ENCODE measurements around the gene MAPK13. TPM values are rescaled to one million over a fixed set of nuclear protein-coding genes. Genes with fewer than 3 reads are reported as not detected.
A peak's percentile ranks its signal among the peaks of the same experiment; 100 is the strongest.
"Not testable (repeated sequence)": the region's sequence is repeated elsewhere in the genome, so short reads cannot be mapped to it uniquely, and the experiment has no call there.

MAPK13 gene
- total RNA-seq, 1 donor from 2014 or later, result 0.32 TPM

- DNase-seq; ATAC-seq (ENCODE audit: poor library complexity): not testable (repeated sequence)
- intact Hi-C loops (cut with DNase I), result loop anchor here (10.0 kb wide), 1 partner anchor 70 kb away; the partner anchor contains the start of gene BRPF3
Measured at GRCh38 chr6:36124346-36124745, 6.0 kb upstream of the MAPK13 start.

DNA sequence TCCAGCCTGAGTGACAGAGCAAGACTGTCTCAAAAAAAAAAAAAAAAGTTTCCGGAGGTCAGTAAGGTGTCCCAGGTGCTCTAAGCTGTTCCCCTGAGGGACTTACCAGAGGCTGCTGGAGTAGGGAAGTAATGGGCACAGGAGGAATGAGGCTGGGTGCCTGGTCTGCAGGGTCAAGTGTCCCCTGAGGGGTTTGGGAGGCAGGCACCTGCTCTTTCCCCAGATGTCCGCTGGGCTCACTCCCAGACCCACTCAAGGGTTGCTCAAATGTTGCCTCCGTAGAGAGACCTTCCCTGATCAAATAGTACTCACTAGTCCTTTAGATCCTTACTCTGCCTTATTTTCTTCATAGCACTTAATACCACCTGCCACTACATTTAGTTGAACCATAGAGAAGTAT lies 5.4 kb upstream of the MAPK13 start:
- ATAC-seq (ENCODE audit: poor library complexity) (no peak), DNase-seq (no peak)
- intact Hi-C loops (cut with DNase I), result loop anchor here (10.0 kb wide), 1 partner anchor 70 kb away; the partner anchor contains the start of gene BRPF3

DNA sequence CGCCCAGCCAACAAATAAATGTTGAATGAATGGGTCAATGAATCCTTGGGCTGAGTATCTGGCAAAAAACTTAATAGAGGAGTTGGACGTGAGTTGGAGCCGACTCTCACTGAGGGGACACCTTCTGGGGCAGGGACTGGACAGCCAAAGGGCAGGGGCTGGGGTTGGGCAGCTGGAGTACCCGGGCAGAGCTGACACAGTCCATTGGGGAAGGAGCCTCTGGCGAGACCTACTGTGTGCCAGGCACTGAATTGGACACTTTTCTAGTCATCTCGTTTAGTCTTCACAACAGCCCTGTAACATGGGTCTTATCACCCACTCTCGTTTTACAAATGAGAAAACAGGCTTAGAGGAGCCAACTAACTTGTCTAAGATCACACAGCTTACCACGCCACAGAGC lies 4.7 kb upstream of the MAPK13 start:
- DNase-seq (no peak), ATAC-seq (ENCODE audit: poor library complexity) (no peak)
- intact Hi-C loops (cut with DNase I), result loop anchor here (10.0 kb wide), 1 partner anchor 69 kb away; the partner anchor contains the start of gene BRPF3

DNA sequence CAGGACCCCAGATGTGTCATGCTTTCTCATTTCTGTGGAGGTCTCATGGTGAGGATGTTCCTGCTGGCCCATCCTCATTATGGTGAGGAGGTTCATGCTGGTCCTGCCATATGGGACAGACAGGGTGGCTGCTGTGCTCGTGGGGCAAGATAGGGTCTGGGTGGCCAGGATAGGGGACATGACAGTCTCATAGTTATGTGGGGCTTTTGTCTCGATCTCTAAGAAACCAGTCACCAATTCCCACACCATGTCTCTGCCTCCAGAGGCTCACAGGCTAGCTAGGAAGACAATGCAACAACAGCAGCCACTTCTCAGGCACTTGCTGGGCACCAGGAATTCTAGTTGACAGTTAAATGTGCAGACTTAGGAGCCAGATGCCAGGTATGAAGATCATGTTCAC lies 4.2 kb upstream of the MAPK13 start:
- no peak for DNase-seq
- intact Hi-C loops (cut with DNase I), result loop anchor here (10.0 kb wide), 1 partner anchor 69 kb away; the partner anchor contains the start of gene BRPF3
- ATAC-seq (ENCODE audit: poor library complexity), result no peak

DNA sequence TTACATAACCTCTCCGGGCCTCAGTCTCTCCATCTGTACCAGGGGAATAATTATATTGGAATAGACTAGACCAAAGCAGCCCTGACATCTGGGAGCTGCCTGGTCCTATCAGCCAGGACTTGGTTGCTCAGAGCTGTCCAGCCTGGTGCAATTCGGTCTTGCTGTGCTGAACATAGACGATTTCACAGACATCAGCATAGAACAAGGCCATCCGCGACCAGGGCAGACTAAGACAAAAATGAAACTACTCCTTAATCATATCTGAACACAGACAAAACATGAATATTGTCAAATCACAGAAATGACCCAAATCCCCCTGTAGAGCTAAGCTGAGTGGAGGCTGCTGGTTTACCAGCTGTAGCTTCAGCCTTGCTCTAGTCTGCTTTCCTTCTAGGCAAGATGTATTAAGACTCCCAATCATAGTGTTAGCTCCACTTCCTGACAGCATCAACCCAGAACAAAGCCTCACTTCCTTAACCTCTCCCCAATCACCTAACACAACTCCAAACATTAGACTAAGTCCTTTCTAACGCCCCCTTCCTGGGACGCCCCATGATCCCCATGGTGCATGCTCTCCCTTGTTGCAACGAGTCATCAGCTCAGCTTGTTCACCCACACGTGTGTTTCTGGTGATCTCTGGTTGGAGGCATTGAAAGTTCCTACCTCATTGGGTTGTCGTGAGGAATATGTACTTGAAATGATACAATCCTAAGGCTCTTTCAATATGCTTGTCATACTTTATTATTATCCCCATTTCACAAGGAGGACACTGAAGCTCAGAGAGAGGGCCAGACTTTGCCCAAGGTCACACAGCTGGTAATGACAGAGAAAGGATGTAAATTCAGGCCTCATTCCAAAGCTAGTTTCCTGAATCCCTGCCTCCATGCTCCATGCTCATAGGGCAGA lies 3.5 kb upstream of the MAPK13 start:
- intact Hi-C loops (cut with DNase I), result loop anchor here (10.0 kb wide), 1 partner anchor 68 kb away; the partner anchor contains the start of gene BRPF3
- ATAC-seq (ENCODE audit: poor library complexity) (no peak), DNase-seq (no peak)

DNA sequence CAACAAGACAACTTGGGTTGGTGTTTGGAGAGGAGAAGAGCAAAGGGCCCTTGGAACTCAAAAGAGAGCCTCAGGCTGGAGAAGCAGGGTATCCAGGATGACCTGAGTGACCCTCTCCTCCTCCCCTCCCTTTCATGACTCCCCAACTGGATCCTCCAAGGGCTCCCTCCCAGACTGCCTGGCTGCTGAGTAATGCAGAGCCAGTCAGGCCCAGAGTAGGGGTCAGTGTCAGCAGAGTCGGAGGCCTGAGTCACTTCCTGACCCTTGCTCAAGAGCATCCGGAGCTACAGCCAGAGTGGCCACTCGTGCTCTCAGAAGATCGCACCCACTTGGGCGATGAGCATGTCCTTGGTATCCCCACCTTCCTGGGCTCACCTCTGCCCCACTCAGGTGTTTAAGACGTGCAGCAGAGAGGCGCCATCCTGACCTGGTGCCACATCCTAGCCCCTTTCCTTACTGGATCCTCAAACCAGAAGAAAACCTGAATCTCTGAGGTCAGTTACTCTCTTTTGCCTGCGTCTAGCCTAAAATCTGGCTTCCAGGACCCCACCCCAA lies 2.8 kb upstream of the MAPK13 start:
- intact Hi-C loops (cut with DNase I), result loop anchor here (10.0 kb wide), 1 partner anchor 67 kb away; the partner anchor contains the start of gene BRPF3
- DNase-seq (peak; percentile 73), ATAC-seq (ENCODE audit: poor library complexity) (no peak)

DNA sequence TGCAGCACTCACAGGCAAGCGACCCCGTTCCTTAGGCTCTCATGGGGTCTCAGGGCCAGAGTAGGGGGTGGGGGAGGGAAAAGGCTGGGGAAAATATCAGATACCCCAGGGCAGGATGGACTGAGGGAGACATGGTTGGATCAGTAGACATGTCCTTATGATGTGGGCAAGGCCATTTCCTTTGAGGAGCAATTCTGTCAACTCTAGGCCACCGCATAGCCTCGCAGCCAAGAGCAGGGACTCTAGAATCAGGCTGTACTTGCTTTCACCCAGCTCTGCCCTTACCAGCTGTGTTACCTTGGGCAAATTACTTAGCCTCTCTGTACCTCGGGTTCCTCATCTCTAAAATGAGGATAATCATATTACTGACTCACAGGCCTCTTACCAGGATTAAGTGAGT lies 2.2 kb upstream of the MAPK13 start:
- DNase-seq (no peak), ATAC-seq (ENCODE audit: poor library complexity) (no peak)
- intact Hi-C loops (cut with DNase I), result loop anchor here (10.0 kb wide), 1 partner anchor 67 kb away; the partner anchor contains the start of gene BRPF3

- intact Hi-C loops (cut with DNase I), result loop anchor here (10.0 kb wide), 1 partner anchor 66 kb away; the partner anchor contains the start of gene BRPF3
- DNase-seq (no peak), ATAC-seq (ENCODE audit: poor library complexity) (no peak)
Measured at GRCh38 chr6:36128793-36129192, 1.5 kb upstream of the MAPK13 start.

DNA sequence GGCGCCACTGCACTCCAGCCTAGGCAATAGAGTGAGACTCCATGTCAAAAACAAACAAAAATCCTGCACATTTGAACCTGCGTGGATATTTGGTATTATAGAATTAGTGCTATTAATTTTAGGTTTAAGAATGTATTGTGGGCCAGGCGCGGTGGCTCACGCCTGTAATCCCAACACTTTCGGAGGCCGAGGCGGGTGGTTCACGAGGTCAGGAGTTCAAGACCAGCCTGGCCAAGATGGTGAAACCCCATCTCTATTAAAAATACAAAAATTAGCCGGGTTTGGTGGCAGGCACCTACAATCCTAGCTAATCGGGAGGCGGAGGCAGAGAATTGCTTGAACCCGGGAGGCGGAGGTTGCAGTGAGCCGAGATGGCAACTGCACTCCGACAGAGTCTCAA lies 979 bp upstream of the MAPK13 start:
- ATAC-seq (ENCODE audit: poor library complexity); DNase-seq: not testable (repeated sequence)
- intact Hi-C loops (cut with DNase I), result loop anchor here (10.0 kb wide), 1 partner anchor 65 kb away; the partner anchor contains the start of gene BRPF3

DNA sequence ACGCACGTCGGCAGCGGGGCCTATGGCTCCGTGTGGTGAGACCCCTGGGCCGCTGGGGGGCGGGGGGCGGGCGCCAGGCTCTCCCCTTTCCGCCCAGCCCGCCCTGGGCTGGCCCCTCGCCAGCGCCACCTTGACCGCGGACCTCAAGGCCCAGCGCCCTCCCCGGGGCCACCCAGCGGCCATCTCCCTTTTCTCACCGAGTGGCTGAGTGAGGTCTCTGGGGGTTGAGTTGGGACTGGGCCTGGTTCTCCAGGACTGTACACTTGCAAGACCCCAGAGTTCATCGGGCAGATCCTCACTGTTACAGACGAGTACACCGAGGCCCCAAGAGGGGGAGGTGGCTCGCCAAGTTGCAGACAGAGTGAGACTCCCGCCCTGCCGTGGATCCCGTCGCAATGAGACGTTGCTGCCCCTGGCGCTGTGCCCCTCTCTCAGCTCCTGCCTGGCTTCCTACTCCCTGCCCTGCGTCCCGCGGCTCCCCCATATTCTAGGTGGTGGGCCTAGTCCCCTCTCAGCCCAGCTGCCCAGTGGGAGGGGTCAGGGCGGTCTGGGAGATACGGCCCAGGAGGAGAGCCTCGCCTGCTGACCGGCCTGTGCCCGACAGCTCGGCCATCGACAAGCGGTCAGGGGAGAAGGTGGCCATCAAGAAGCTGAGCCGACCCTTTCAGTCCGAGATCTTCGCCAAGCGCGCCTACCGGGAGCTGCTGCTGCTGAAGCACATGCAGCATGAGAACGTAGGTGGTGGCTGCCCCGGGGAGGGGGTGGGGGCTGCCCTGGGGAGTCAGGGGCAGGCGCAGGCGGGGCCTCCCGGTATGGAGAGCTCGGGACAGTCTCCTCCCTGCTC lies 576 bp downstream of the MAPK13 start:
- peak; percentile 53 for DNase-seq

DNA sequence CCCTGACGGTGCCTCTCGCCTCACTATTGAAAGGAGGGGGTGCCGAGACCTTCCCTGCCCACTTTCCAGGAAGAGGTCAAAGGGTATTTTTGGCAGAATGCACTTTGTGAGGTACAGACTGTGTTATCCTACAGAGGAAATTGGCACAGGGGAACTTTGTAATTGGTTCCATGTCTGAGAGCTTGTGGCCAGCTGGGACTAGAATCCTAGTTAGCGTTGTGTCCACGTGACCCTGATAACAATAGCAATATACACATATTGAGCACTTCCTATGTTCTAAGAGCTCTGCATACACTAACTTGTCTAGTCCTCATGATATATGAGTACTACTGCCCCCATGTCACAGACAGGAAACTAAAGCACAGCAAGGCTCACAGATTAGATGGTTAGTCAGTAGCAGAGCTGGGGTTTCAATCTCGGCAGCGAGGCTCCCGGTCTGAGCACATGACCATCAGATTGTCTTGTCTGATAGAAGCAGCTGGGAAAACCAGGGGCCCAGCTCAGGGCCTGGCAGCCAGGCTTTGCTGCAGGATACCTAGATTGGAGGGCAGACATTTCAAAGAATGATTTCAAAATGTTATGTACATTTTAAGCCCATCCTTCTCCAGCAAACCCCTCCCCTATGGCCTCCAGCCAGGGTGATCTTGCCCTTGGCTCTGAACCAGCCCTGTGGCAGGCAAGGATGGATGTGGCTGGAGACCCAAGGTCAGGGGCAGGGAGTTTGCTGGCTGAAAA lies 1.4 kb downstream of the MAPK13 start:
- ATAC-seq (ENCODE audit: poor library complexity) (peak; percentile 41), DNase-seq (no peak)

More for the DNA sequence above, 576 bp downstream of the MAPK13 start:
- peak; percentile 53 for ATAC-seq (ENCODE audit: poor library complexity)
- intact Hi-C loops (cut with DNase I), result no loop called here

DNA sequence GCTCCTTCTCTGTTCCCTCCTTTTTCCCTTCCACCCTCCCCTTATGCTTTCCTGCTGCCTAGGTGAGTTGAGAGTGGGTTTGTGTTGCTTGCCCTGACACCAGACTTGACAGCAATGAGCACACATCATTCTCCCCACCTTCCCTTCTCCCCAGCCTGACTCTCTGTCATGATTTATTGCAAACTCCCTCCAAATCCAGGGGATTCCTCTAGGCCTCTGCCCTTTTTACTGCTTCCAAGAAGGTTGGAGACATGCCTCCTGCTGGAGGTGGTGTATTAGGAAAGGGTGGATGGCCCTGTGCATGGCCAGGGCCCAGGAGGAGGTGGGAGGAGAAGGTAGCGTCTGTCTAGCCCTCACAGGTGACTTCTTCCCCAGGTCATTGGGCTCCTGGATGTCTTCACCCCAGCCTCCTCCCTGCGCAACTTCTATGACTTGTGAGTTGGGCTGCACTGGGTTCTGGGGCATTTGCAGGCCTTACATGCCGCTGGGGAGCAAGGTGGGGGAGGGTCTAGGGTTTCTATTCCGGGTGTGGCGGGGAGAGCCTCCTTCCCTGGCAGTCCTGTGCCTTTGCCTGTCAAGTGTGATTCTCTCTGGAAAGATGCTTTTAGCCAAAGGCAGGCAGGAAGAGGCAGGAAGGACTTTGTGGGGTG lies 2.1 kb downstream of the MAPK13 start:
- intact Hi-C loops (cut with DNase I), result no loop called here
- DNase-seq, result no peak
- no peak for ATAC-seq (ENCODE audit: poor library complexity)

More for the DNA sequence above, 1.4 kb downstream of the MAPK13 start:
- intact Hi-C loops (cut with DNase I), result no loop called here

DNA sequence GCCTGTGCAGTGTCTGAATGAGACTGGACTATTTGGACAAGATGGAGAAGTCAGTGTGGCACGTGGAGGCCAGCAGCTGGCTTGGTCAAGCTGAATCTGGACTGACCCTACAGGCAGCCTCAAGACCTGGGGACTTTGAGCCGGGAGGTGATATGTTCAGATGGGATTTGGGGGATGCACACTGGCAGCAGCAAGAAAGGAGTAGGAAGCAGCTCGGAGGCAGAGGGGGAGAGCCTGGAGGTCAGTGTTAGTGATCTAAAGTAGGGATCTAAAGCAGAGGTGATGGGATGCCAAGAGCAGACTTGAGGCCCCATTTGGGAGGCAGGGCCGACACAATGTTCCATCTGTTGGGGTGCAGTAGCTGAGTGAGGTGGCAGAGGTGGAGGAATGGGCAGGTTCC lies 2.8 kb downstream of the MAPK13 start:
- DNase-seq, result no peak
- ATAC-seq (ENCODE audit: poor library complexity), result no peak
- intact Hi-C loops (cut with DNase I), result no loop called here

DNA sequence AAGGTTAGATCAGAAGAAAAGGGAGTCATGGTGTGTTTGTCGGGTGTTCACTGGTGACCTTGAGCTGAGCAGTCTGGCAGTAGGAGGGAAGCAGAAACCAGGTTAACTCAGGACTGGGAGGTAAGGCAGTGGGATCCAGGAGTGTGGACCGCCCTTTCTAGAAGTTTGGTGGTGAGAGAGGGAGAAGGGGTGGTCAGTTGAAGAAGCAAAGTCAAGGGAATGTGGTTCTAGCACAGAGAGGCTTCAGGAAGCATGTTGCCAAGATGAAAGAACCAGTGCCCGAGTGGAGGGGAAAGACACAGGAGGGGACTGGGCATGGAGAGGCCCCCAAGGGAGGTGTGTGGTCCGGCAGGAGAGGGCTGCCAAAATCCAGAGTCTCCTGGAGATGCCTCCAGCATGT lies 3.6 kb downstream of the MAPK13 start:
- intact Hi-C loops (cut with DNase I), result no loop called here
- ATAC-seq (ENCODE audit: poor library complexity) (no peak), DNase-seq (no peak)

DNA sequence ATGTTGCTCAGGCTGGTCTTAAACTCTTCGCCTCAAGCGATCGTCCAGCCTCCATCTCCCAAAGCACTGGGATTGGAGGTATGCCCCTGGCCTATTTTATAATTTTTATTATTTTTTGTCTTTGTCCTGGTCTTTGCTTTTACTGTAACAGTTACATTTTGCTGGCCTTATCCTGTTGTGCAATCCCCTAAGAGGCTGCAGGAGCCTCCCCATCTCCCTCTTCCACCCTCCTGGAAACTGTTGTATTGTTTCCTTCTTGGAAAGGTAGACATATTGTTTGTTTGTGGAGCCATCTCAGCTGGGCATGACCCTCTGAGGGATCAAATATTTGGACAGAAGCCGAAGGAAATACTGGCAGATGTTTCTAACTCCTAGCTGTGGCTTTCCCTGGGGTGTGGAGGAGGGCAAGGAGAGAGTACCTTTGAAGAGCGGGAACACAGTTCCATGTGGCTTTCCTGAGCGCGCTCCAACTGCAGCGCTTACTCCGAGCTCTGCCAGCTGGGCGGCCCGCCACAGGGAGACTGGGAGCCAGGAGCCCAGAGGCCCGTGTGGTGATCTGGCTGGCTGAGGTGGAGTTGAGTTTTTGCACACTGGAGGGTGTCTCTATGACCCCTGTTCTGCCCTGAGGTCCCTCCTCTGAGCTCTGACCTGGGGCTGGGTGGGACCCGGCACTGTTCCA lies 4.9 kb downstream of the MAPK13 start:
- no peak for ATAC-seq (ENCODE audit: poor library complexity)
- DNase-seq, result no peak
- intact Hi-C loops (cut with DNase I), result no loop called here

DNA sequence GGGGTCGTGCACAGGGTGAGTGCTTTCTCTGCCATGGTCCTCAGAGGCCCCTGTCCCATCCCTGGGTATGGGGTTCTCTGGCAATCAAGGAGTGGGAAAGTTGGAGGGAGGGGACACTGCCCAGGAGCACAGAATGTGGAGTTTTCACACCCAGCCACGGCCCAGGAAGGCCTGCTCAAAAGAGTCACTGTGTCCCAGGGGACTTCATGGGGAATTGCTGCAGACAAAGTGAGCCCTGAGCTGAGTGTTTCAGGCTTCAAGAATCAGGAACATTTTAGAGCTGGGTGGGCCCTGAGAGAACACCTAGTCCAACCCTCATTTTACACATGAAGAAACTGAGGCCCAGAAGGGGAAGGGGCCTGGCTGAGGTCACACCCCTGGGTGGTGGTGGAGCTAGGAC lies 5.7 kb downstream of the MAPK13 start:
- DNase-seq (no peak), ATAC-seq (ENCODE audit: poor library complexity) (no peak)
- intact Hi-C loops (cut with DNase I), result no loop called here

- DNase-seq (no peak), ATAC-seq (ENCODE audit: poor library complexity) (no peak)
- intact Hi-C loops (cut with DNase I), result no loop called here
Measured at GRCh38 chr6:36136551-36136950, 6.2 kb downstream of the MAPK13 start.
